ENCODE measurements around the gene GORASP2. TPM values are rescaled to one million over a fixed set of nuclear protein-coding genes. Genes with fewer than 3 reads are reported as not detected.

Gene GORASP2
- total and polyA plus RNA-seq, 2 experiments from 2014 or later = 44.5 to 45.2 TPM

DNA sequence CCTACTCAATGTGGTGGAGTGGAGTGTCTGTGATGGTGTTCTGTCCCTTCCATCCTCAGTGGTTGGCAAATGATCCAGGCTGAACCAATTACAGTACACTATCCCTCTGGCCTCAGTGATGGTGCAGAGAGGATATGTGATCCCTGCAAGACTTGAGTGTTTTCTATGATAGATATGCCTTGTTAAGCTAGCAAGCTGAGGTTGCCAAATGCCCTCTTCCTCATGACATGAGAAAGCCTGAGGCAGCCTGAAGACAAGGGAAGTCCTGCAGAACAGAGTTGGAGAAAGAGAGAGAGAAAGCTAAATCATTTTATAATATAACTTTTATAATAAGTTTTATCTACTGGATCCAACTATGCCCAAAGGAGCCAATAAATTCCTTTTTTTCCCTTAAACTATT, 41.6 kb upstream of the GORASP2 start:
- Histone ChIP-seq H2AFZ (no peak overlapping the region), H3K27ac (ENCODE audit: low read depth) (no peak overlapping the region), H3K9me2 (ENCODE audit: insufficient read depth) (0 out of 2 replicates have a peak, but pooled peaks cover 7% of the 10 kb centered on the region), H3K4me1 (ENCODE audit: insufficient read depth) (peaks cover 12% of the 10 kb centered on the region), H3K4me2 (no peak overlapping the region), H3K27me3 (ENCODE audit: insufficient read depth) (no peaks in the 10 kb centered on the region), H3K79me2 (replicated peaks; ENCODE audit: insufficient read depth) (no peaks in the 10 kb centered on the region), H4K20me1 (replicated peaks; ENCODE audit: insufficient read depth) (no peaks in the 10 kb centered on the region), H3K4me3 (no peak overlapping the region), H3K36me3 (ENCODE audit: insufficient read depth) (no peaks in the 10 kb centered on the region), H3F3A (replicated peaks; ENCODE audit: low read depth) (no peaks in the 10 kb centered on the region)
- Mint-ChIP-seq H3K27me3 (ENCODE audit: insufficient read depth, low read depth, poor library complexity) (peaks cover 1% of the 10 kb centered on the region), H3K4me3 (no peak overlapping the region), H3K36me3 (ENCODE audit: low read depth) (no peaks in the 10 kb centered on the region), H3K4me1 (peaks cover 15% of the 10 kb centered on the region), H3K27ac (no peak overlapping the region), H3K9me3 (no peaks in the 10 kb centered on the region)
- no peak for DNase-seq (ENCODE audit: low spot score)
- ATAC-seq = no peak
- TF ChIP-seq, protein P1, sequence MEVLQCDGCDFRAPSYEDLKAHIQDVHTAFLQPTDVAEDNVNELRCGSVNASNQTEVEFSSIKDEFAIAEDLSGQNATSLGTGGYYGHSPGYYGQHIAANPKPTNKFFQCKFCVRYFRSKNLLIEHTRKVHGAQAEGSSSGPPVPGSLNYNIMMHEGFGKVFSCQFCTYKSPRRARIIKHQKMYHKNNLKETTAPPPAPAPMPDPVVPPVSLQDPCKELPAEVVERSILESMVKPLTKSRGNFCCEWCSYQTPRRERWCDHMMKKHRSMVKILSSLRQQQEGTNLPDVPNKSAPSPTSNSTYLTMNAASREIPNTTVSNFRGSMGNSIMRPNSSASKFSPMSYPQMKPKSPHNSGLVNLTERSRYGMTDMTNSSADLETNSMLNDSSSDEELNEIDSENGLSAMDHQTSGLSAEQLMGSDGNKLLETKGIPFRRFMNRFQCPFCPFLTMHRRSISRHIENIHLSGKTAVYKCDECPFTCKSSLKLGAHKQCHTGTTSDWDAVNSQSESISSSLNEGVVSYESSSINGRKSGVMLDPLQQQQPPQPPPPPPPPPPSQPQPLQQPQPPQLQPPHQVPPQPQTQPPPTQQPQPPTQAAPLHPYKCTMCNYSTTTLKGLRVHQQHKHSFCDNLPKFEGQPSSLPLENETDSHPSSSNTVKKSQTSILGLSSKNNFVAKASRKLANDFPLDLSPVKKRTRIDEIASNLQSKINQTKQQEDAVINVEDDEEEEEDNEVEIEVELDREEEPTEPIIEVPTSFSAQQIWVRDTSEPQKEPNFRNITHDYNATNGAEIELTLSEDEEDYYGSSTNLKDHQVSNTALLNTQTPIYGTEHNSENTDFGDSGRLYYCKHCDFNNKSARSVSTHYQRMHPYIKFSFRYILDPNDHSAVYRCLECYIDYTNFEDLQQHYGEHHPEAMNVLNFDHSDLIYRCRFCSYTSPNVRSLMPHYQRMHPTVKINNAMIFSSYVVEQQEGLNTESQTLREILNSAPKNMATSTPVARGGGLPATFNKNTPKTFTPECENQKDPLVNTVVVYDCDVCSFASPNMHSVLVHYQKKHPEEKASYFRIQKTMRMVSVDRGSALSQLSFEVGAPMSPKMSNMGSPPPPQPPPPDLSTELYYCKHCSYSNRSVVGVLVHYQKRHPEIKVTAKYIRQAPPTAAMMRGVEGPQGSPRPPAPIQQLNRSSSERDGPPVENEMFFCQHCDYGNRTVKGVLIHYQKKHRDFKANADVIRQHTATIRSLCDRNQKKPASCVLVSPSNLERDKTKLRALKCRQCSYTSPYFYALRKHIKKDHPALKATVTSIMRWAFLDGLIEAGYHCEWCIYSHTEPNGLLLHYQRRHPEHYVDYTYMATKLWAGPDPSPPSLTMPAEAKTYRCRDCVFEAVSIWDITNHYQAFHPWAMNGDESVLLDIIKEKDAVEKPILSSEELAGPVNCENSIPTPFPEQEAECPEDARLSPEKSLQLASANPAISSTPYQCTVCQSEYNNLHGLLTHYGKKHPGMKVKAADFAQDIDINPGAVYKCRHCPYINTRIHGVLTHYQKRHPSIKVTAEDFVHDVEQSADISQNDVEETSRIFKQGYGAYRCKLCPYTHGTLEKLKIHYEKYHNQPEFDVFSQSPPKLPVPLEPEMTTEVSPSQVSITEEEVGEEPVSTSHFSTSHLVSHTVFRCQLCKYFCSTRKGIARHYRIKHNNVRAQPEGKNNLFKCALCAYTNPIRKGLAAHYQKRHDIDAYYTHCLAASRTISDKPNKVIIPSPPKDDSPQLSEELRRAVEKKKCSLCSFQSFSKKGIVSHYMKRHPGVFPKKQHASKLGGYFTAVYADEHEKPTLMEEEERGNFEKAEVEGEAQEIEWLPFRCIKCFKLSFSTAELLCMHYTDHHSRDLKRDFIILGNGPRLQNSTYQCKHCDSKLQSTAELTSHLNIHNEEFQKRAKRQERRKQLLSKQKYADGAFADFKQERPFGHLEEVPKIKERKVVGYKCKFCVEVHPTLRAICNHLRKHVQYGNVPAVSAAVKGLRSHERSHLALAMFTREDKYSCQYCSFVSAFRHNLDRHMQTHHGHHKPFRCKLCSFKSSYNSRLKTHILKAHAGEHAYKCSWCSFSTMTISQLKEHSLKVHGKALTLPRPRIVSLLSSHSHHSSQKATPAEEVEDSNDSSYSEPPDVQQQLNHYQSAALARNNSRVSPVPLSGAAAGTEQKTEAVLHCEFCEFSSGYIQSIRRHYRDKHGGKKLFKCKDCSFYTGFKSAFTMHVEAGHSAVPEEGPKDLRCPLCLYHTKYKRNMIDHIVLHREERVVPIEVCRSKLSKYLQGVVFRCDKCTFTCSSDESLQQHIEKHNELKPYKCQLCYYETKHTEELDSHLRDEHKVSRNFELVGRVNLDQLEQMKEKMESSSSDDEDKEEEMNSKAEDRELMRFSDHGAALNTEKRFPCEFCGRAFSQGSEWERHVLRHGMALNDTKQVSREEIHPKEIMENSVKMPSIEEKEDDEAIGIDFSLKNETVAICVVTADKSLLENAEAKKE (CRISPR knock-in tag; IDR thresholded peaks at IDR 0.05) = no peak
- no peak for TF ChIP-seq JUNB (IDR thresholded peaks at IDR 0.05; ENCODE audit: unreplicated experiment)
- TF ChIP-seq EZH2phosphoT487 (IDR thresholded peaks at IDR 0.05; ENCODE audit: unreplicated experiment) = no peak
- no peak for TF ChIP-seq EZH2 (IDR thresholded peaks at IDR 0.05; ENCODE audit: low read depth, unreplicated experiment)
- TF ChIP-seq ZNF114 (CRISPR knock-in tag; IDR thresholded peaks at IDR 0.05) = no peak
- TF ChIP-seq POLR2AphosphoS5 (IDR thresholded peaks at IDR 0.05; ENCODE audit: low read depth) = no peak
- no peak for TF ChIP-seq ZNF331 (CRISPR knock-in tag; IDR thresholded peaks at IDR 0.05; ENCODE audit: low read depth)
- no peak for TF ChIP-seq CREB1 (CRISPR knock-in tag; IDR thresholded peaks at IDR 0.05; ENCODE audit: low read depth)
- TF ChIP-seq, protein P2, sequence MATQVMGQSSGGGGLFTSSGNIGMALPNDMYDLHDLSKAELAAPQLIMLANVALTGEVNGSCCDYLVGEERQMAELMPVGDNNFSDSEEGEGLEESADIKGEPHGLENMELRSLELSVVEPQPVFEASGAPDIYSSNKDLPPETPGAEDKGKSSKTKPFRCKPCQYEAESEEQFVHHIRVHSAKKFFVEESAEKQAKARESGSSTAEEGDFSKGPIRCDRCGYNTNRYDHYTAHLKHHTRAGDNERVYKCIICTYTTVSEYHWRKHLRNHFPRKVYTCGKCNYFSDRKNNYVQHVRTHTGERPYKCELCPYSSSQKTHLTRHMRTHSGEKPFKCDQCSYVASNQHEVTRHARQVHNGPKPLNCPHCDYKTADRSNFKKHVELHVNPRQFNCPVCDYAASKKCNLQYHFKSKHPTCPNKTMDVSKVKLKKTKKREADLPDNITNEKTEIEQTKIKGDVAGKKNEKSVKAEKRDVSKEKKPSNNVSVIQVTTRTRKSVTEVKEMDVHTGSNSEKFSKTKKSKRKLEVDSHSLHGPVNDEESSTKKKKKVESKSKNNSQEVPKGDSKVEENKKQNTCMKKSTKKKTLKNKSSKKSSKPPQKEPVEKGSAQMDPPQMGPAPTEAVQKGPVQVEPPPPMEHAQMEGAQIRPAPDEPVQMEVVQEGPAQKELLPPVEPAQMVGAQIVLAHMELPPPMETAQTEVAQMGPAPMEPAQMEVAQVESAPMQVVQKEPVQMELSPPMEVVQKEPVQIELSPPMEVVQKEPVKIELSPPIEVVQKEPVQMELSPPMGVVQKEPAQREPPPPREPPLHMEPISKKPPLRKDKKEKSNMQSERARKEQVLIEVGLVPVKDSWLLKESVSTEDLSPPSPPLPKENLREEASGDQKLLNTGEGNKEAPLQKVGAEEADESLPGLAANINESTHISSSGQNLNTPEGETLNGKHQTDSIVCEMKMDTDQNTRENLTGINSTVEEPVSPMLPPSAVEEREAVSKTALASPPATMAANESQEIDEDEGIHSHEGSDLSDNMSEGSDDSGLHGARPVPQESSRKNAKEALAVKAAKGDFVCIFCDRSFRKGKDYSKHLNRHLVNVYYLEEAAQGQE (IDR thresholded peaks at IDR 0.05; ENCODE audit: unreplicated experiment) = no peak
- no peak for TF ChIP-seq CTCF (conservative IDR thresholded peaks at IDR 0.05; ENCODE audit: low read depth in 2 of 2)
- no peak for TF ChIP-seq NANOG (IDR thresholded peaks at IDR 0.05; ENCODE audit: borderline replicate concordance)
- TF ChIP-seq STAT1 (IDR thresholded peaks at IDR 0.05; ENCODE audit: unreplicated experiment) = no peak
- TF ChIP-seq ETS1 (IDR thresholded peaks at IDR 0.05) = no peak
